GM12878 (cell line): ENCODE results near the gene RNASEL. TPM values are rescaled to one million over a fixed set of nuclear protein-coding genes. Genes with fewer than 3 reads are reported as not detected.

Experiments
- ATAC-seq: fragments of 200-7000 bp; cut with Tn5 transposase; 3 replicates; pipeline ENCODE4 v1.9.1; 2020; ENCODE audit warnings: mild to moderate bottlenecking, moderate library complexity
- BruUV-seq: library from RNA; stranded (reverse); fragments of 400-500 nt; replicated peaks from 2 replicates; lab custom pipeline; 2021; lab: Mats Ljungman, UMichigan
- CTCF ChIA-PET: fragments of 300-600 bp; sonication (Branson Sonifier 250); formaldehyde crosslinking; extraction: SDS; loops from one replicate; lab custom pipeline; 2021; ENCODE audit warnings: inconsistent platforms; lab: Yijun Ruan, JAX
- POLR2A ChIA-PET: fragments of 350-600 bp; formaldehyde crosslinking; extraction: SDS; loops from one replicate; lab custom pipeline; 2021; ENCODE audit warnings: inconsistent platforms; lab: Charles Lee
- RAD21 ChIA-PET: fragments of 300-600 bp; sonication (Branson Sonifier 250); formaldehyde crosslinking; loops from one replicate; lab custom pipeline; 2023; ENCODE audit warnings: antibody characterized with exemption; ENCODE audit not compliant: unreplicated experiment; lab: Charles Lee
- SMC1A ChIA-PET: fragments of 300-600 bp; sonication (Branson Sonifier 250); formaldehyde crosslinking; loops from one replicate; lab custom pipeline; 2023; ENCODE audit not compliant: unreplicated experiment, uncharacterized antibody; lab: Charles Lee
- DNase-seq: peaks from one replicate; pipeline ENCODE4 v3.0.0-alpha.2; 2011; ENCODE audit warnings: low read depth, low spot score
- FAIRE-seq: peaks from 3 replicates; lab custom pipeline; 2011; peaks lifted over from hg19 to GRCh38; lab: Jason Lieb, UNC
- H2AFZ ChIP-seq: 2 replicates; pipeline ENCODE4 v1.6.0; 2011; ENCODE audit warnings: low read depth, low read length, control low read depth; ENCODE audit not compliant: control insufficient read depth
- H3K27ac ChIP-seq: 2 replicates; pipeline ENCODE4 v1.5.1; 2011; ENCODE audit warnings: control low read depth; ENCODE audit not compliant: control insufficient read depth, insufficient read depth
- H3K27me3 ChIP-seq, 2 experiments: replicated peaks in 1 of 2; 2 replicates each; pipeline versions ENCODE4 v1.6.0 to v1.6.1; 2011; ENCODE audit warnings: low read length in 1 of 2; ENCODE audit not compliant: control insufficient read depth in 2 of 2, insufficient read depth in 2 of 2
- H3K36me3 ChIP-seq, 2 experiments: 2 replicates each; pipeline ENCODE4 v1.5.1; 2011; ENCODE audit warnings: low read length in 1 of 2; ENCODE audit not compliant: control insufficient read depth in 2 of 2, insufficient read depth in 2 of 2
- H3K4me1 ChIP-seq: 2 replicates; pipeline ENCODE4 v1.6.1; 2011; ENCODE audit warnings: mild to moderate bottlenecking, low read length, moderate library complexity, mixed read lengths; ENCODE audit not compliant: control insufficient read depth, insufficient read depth
- H3K4me2 ChIP-seq: 2 replicates; pipeline ENCODE4 v1.6.0; 2011; ENCODE audit warnings: control low read depth; ENCODE audit not compliant: control insufficient read depth, insufficient read depth
- H3K4me3 ChIP-seq: fragments of 200-600 bp; sonication (generic); 2 replicates; pipeline ENCODE4 v1.5.1; 2016
- H3K79me2 ChIP-seq: 2 replicates; pipeline ENCODE4 v1.6.0; 2011; ENCODE audit warnings: low read length; ENCODE audit not compliant: control insufficient read depth, insufficient read depth
- H3K9ac ChIP-seq: 2 replicates; pipeline ENCODE4 v1.8.0; 2011; ENCODE audit warnings: low read length, control low read depth, mixed read lengths; ENCODE audit not compliant: control insufficient read depth, insufficient read depth
- H3K9me3 ChIP-seq: replicated peaks from 3 replicates; pipeline ENCODE4 v1.5.1; 2011; ENCODE audit warnings: mild to moderate bottlenecking, low read length; ENCODE audit not compliant: control insufficient read depth, insufficient read depth
- H4K20me1 ChIP-seq: 2 replicates; pipeline ENCODE4 v1.6.0; 2011; ENCODE audit not compliant: control insufficient read depth, insufficient read depth
- CHD1 ChIP-seq: IDR thresholded peaks from 2 replicates; pipeline ENCODE4 v1.6.1; 2012; ENCODE audit warnings: low read depth, low read length, improper control_type of control experiment
- EP300 ChIP-seq, 2 experiments: fragments of 150-350 bp in 1 of 2; IDR thresholded peaks; 2 replicates each; pipeline ENCODE4 v1.6.1; 2011 to 2012; ENCODE audit warnings: low read depth in 2 of 2, low read length in 2 of 2, borderline replicate concordance in 1 of 2, improper control_type of control experiment in 1 of 2, inconsistent platforms in 1 of 2; ENCODE audit not compliant: control insufficient read depth in 1 of 2
- ESRRA ChIP-seq: IDR thresholded peaks from 2 replicates; pipeline ENCODE4 v1.6.1; 2012; ENCODE audit warnings: mild to moderate bottlenecking, low read length, improper control_type of control experiment
- GATAD2B ChIP-seq: fragments of 450-650 bp; conservative IDR thresholded peaks from 2 replicates; pipeline ENCODE4 v1.6.1; 2017; ENCODE audit warnings: low read depth, mild to moderate bottlenecking, moderate library complexity
- KDM1A ChIP-seq: fragments of 200-600 bp; sonication (generic); IDR thresholded peaks from 2 replicates; pipeline ENCODE4 v1.6.1; 2016; ENCODE audit warnings: borderline replicate concordance
- NRF1 ChIP-seq: conservative IDR thresholded peaks from 2 replicates; pipeline ENCODE4 v1.6.1; 2011; ENCODE audit warnings: mild to moderate bottlenecking, low read depth, low read length, improper control_type of control experiment
- RAD51 ChIP-seq: fragments of 450-650 bp; IDR thresholded peaks from 2 replicates; pipeline ENCODE4 v1.6.1; 2016; ENCODE audit warnings: moderate library complexity, mild to moderate bottlenecking, inconsistent platforms
- WGBS: methylation state at CpG from one replicate; pipeline ENCODE4 v1.1.6; 2016; ENCODE audit warnings: low lambda C conversion rate; ENCODE audit not compliant: insufficient replicate concordance, insufficient coverage; ENCODE audit errors: missing lambda C conversion rate; 5-methylcytosine and 5-hydroxymethylcytosine counted together
- in situ Hi-C: fragments of 300-500 bp; cut with MboI; formaldehyde crosslinking; loops from 9 replicates; pipeline ENCODE4 v1.14.3; 2018; ENCODE audit warnings: mixed read lengths
- intact Hi-C: fragments of 100-400 bp; cut with micrococcal nuclease; formaldehyde crosslinking; loops from one replicate; pipeline ENCODE4 v1.14.2; 2022; ENCODE audit not compliant: unreplicated experiment
- polyA plus RNA-seq, 11 experiments: library from polyadenylated mRNA; depleted of rRNA in 4 of 11; unstranded in 6 of 11; stranded (reverse) in 5 of 11; fragments of >200 nt; fragmentation: Nextera tagmentation in 4 of 11; fragmentation: Illumina TruSeq in 1 of 11; extraction: Ambion mirVana in 4 of 11; extraction: Trizol in 1 of 11; gene quantifications; 1 replicate in 1 of 11; 2 replicates in 10 of 11; pipeline versions ENCODE4 v1.2.1 to v1.2.3, GENCODE V29; 2011 to 2016; ENCODE audit warnings: inconsistent platforms in 2 of 11, missing spikeins in 2 of 11, low read depth in 1 of 11
- total RNA-seq, 4 experiments: library from RNA; depleted of rRNA in 3 of 4; stranded (reverse); fragments of >200 nt in 3 of 4; fragmentation: Illumina TruSeq in 1 of 4; extraction: Trizol in 1 of 4; gene quantifications; 2 replicates each; pipeline versions ENCODE4 v1.2.1 to v1.2.3, GENCODE V29; 2013 to 2021
- TF ChIP-seq, protein P1 (sequence below): IDR thresholded peaks from 2 replicates; pipeline ENCODE4 v1.6.1; 2011; ENCODE audit warnings: low read depth, mild to moderate bottlenecking, low read length, moderate library complexity, borderline replicate concordance; ENCODE audit errors: extremely low read depth
- TF ChIP-seq, protein P2 (sequence below): fragments of 450-650 bp; formaldehyde crosslinking; IDR thresholded peaks from 2 replicates; pipeline ENCODE4 v1.4.0; 2022; ENCODE audit warnings: mild to moderate bottlenecking, moderate library complexity

The RNASEL gene
- total and polyA plus RNA-seq, 10 of the 15 experiments (the other 5 are each of a cell fraction or from before 2014, with no cell fraction given) = 3.0 to 10.8 (median 5.0) TPM

DNA sequence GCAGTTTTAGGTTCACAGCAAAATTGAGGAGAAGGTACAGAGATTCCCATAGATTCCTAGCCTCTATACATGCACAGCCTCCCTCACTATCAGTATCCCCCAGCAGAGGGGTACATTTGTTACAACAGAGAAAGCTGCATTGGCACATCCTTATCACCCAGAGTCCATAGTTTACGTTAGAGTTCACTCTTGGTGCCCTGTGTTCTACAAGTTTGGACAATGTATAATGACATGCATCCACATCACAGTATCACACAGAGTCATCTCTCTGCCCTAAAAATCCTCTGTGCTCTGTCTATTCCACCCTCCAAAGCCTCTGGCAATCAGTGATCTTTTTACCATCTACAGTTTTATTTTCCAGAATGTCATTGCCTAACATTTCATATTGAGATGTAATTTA is 37.5 kb upstream of the RNASEL start:
- DNase-seq (no peak), FAIRE-seq (no peak), ATAC-seq (no peak)
- Histone ChIP-seq H4K20me1 (no peaks in the 10 kb centered on the region), H3K4me3 (no peak overlapping the region), H2AFZ (no peak overlapping the region), H3K4me1 (peaks cover 69% of the 10 kb centered on the region), H3K27me3 (no peaks in the 10 kb centered on the region), H3K9ac (no peak overlapping the region)
- ChIA-PET POLR2A (interaction anchor here (2.0 to 5.1 kb wide), 2 partner anchors 10 to 50 kb away, joined by 6 to 51 read pairs; no protein-coding TSS in a partner anchor), CTCF (interaction anchor here (0.9 to 4.3 kb wide), 7 partner anchors 10 to 158 kb away, joined by 4 to 31 read pairs (median 8); partner anchors contain the start of gene RGS16)
- no TSS peak for BruUV-seq
- TF ChIP-seq NRF1 (no peak), RAD51 (no peak), ESRRA (no peak), CHD1 (no peak), GATAD2B (no peak), KDM1A (no peak), EP300 (IDR thresholded peaks at IDR 0.05; ENCODE audit: borderline replicate concordance in 1 of 2, control insufficient read depth in 1 of 2, low read depth in 2 of 2, low read length in 2 of 2) (no peak)
- TF ChIP-seq, protein P1, sequence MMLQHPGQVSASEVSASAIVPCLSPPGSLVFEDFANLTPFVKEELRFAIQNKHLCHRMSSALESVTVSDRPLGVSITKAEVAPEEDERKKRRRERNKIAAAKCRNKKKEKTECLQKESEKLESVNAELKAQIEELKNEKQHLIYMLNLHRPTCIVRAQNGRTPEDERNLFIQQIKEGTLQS = no peak
- TF ChIP-seq, protein P2, sequence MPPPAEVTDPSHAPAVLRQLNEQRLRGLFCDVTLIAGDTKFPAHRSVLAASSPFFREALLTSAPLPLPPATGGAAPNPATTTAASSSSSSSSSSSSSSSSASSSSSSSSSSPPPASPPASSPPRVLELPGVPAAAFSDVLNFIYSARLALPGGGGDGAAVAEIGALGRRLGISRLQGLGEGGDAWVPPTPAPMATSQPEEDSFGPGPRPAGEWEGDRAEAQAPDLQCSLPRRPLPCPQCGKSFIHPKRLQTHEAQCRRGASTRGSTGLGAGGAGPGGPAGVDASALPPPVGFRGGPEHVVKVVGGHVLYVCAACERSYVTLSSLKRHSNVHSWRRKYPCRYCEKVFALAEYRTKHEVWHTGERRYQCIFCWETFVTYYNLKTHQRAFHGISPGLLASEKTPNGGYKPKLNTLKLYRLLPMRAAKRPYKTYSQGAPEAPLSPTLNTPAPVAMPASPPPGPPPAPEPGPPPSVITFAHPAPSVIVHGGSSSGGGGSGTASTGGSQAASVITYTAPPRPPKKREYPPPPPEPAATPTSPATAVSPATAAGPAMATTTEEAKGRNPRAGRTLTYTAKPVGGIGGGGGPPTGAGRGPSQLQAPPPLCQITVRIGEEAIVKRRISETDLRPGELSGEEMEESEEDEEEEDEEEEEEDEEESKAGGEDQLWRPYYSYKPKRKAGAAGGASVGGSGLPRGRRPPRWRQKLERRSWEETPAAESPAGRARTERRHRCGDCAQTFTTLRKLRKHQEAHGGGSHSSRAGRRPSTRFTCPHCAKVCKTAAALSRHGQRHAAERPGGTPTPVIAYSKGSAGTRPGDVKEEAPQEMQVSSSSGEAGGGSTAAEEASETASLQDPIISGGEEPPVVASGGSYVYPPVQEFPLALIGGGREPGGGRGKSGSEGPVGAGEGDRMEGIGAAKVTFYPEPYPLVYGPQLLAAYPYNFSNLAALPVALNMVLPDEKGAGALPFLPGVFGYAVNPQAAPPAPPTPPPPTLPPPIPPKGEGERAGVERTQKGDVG (CRISPR knock-in tag) = no peak
- TF ChIP-seq, all 136 proteins: peak for 0
- no peak overlapping the region for H3K27ac ChIP-seq
- H3K4me2 ChIP-seq = no peak overlapping the region
- intact Hi-C loops = no loop called here
- H3K9me3 ChIP-seq = no peaks in the 10 kb centered on the region
- 88% methylated on average over 1 of the region's 1 CpG for WGBS
- no peaks in the 10 kb centered on the region for H3K36me3 ChIP-seq
- SMC1A ChIA-PET = interaction anchor here (1.1 to 14.8 kb wide), 6 partner anchors 9 to 157 kb away, joined by 4 to 238 read pairs (median 56); partner anchors contain the start of gene RGS16
- no peaks in the 10 kb centered on the region for H3K79me2 ChIP-seq
- in situ Hi-C loops = no loop called here
- RAD21 ChIA-PET = interaction anchor here (1.0 to 1.5 kb wide), 3 partner anchors 10 to 156 kb away, joined by 3 to 11 read pairs (median 5); no protein-coding TSS in a partner anchor
